NCI-H748 (cell line): Measurements from ENCODE around the gene TBC1D10A.

Experiments used
- DNase-seq: peaks from one replicate; lab custom pipeline; 2025; ENCODE audit not compliant: unreplicated experiment; lab: John Stamatoyannopoulos, UW

The TBC1D10A gene

DNA sequence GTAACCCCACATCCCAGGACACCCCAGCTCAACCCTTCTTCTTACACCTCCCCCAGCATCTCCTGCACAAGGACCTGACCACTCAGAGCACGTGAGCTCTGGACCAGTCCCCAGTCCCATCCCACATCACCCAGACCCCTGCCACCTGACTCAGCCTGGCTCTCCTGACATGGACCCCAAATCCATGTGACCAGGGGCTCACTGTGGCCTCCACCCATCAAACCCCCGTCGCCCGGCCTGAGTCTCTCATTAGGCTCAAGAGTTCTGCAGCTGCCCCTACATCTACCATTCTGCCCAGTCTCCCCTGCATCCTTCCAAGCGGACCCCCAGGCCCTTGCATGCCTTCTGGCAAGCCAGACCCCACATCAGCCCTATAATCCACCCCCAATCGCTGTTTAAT, 78.3 kb downstream of the TBC1D10A start:
- no peak for DNase-seq

GRCh38 chr22:30247974-30248373, 78.8 kb downstream of the TBC1D10A start:
- DNase-seq: no peak

DNA sequence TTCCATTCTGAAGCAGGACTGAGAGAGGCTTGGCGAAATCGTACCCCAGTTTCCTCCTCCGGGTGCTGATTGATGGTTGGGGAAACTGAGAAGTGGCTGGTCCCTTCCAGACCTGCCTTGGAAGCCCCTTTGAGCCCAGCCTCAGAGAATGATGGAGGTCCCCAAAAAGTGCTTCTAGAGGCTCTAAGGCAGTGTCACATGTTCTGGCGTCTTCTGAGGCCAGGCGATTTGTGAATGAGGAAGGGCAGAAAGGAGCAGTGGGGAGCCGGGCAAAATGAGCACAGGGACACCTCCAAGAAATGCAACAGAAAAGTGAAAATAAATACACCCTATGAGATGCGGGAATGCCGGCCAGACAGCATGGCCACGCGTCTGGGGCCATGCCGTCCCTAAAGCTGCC, 79.2 kb downstream of the TBC1D10A start:
- DNase-seq: no peak

DNA sequence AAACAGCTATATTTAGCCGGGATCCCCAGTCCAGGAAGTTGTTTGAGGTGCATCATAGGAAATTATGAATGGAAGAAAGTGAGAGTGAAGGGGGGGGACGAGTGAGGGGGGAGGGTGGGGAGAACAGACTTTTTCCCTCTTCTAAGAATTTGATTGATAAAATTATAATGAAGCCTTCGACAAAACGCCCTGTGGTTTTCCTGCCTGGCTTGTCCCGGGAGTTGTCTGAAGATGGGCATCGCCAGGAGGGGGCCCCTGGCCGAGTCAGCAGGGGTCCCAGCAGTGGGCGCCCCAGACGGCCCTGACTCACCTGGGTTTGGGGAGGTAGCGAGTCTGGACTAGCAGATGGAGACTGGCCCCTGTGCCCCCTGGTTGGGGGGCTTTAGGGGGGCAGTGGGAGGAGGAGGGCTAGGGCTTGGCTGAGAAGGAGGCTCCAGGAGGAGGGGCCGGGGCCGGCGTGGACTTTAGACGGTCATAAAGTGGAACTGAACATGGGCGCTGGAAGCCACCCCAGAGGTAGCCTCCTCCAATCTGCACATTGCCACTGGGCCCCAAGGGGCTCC, 79.8 kb downstream of the TBC1D10A start:
- DNase-seq: no peak

- peak; percentile 22 for DNase-seq
Measured at GRCh38 chr22:30245985-30246813, 80.5 kb downstream of the TBC1D10A start, which contains the start of gene LIF. Gene LIF (minus strand): TSS chr22:30246759. CDS start chr22:30246695, 64 bp downstream.

- DNase-seq: no peak
Measured at GRCh38 chr22:30245181-30245984, 81.4 kb downstream of the TBC1D10A start.

GRCh38 chr22:30244641-30245040, 82.1 kb downstream of the TBC1D10A start:
- DNase-seq: no peak

GRCh38 chr22:30244066-30244465, 82.7 kb downstream of the TBC1D10A start:
- no peak for DNase-seq

DNA sequence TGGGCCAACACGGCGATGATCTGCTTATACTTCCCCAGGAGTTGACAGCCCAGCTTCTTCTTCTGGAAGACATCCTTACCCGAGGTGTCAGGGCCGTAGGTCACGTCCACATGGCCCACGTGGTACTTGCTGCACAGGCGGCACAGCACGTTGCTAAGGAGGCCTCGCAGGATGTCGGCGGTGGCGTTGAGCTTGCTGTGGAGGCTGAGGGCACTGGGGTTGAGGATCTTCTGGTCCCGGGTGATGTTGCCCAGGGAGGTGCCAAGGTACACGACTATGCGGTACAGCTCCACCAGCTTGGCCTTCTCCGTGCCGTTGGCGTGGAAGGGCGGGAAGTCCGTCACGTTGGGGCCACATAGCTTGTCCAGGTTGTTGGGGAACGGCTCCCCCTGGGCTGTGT, 83.1 kb downstream of the TBC1D10A start:
- DNase-seq: no peak
